HG02759 (cell line): ENCODE results near the gene PRSS1.
A peak's percentile ranks its signal among the peaks of the same experiment; 100 is the strongest.
"Not testable (repeated sequence)": the region's sequence is repeated elsewhere in the genome, so short reads cannot be mapped to it uniquely, and the experiment has no call there.

ENCODE experiments used
- ATAC-seq: cut with Tn5 transposase; IDR thresholded peaks from one replicate; pipeline ENCODE4 v1.9.1; 2021; ENCODE audit warnings: mild to moderate bottlenecking, moderate library complexity; ENCODE audit not compliant: unreplicated experiment

Gene PRSS1

GRCh38 chr7:142746264-142746663 is 3.0 kb upstream of the PRSS1 start:
- no peak for ATAC-seq

DNA sequence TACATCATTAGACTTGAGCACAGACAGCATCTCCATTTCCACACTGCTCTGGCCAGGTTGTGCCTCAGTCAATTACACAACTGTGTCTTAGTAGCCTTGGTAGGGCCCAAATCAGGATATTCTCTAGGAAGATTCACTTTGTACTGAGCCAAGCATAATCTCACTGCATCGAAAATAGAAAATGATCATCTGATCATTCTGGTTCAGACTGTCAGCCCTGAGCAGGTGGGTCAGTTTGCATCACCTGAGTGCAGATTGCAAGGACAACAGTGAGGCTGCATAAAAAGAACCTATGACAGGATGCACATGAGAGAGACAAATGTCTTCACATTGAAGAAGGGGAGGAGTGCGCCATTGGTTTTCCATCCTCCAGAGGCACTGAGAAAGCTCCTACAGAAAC is 862 bp upstream of the PRSS1 start:
- not testable (repeated sequence) for ATAC-seq

DNA sequence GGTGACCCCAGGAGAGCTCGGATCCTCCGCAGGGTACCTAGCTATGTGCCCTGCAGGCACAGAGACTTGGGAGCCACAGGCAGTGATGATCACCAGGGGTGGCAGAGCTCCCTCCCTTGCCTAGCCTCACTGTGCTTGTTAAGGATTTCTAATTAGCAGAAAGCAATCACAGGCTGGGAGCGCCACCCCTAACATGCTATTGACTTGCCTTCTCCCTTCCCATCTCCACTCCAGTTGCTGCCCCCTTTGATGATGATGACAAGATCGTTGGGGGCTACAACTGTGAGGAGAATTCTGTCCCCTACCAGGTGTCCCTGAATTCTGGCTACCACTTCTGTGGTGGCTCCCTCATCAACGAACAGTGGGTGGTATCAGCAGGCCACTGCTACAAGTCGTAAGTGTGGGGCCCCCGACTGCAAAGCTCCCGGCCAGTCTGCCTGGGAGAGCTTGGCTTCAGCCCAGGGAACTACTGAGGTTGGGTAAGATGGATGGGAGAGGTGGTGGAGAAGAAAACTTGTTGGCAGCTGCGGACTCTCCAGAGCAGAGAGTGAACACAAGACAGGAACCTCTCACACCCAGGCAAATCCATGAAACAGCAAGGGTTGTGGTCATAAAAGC is 1.2 kb downstream of the PRSS1 start:
- no peak for ATAC-seq

GRCh38 chr7:142751526-142752175 is 2.4 kb downstream of the PRSS1 start:
- ATAC-seq = not testable (repeated sequence)

DNA sequence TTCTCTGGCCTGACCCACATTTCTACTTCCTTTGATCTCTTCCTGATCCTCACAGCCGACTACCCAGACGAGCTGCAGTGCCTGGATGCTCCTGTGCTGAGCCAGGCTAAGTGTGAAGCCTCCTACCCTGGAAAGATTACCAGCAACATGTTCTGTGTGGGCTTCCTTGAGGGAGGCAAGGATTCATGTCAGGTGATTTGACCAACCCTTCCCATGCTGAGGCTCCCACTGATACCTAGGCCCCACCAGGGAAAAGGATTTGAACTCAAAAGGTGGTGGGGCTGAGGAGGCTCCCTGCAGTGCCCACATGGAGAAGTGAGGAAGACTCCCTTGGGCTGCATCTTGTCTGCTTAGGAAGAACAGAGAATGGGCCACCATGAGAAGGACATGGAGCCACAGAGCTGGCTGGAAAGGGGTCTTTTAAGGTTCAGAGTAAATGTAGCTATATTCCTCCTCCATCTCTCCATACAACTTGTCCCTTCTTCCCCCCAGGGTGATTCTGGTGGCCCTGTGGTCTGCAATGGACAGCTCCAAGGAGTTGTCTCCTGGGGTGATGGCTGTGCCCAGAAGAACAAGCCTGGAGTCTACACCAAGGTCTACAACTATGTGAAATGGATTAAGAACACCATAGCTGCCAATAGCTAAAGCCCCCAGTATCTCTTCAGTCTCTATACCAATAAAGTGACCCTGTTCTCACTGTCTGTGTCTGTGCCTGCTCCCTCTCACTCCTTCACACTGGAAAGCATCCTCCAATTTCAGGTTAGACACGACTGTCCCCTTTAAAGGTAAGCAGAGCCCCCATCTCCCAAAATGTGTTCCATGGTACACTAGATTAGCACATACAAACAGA is 3.3 kb downstream of the PRSS1 start:
- ATAC-seq = no peak

DNA sequence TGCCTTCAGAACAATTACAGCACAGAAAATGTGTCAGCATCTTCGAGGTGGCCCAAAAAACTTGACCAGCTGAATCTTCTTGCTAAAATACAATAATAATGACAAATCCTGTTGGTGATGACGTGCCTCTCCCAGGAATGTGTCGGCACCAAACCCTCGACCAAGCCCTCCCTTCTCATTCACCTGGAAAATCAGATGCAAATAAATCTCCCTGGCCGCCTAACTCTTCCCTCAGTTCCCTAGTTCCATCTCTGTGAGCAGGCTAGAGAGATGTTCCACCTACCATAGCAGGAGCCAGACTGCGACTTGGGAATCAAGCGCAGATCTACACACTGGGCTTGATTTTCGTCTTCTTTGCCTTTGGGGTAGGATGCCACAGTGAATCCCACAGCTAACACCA is 4.1 kb downstream of the PRSS1 start:
- ATAC-seq = no peak

DNA sequence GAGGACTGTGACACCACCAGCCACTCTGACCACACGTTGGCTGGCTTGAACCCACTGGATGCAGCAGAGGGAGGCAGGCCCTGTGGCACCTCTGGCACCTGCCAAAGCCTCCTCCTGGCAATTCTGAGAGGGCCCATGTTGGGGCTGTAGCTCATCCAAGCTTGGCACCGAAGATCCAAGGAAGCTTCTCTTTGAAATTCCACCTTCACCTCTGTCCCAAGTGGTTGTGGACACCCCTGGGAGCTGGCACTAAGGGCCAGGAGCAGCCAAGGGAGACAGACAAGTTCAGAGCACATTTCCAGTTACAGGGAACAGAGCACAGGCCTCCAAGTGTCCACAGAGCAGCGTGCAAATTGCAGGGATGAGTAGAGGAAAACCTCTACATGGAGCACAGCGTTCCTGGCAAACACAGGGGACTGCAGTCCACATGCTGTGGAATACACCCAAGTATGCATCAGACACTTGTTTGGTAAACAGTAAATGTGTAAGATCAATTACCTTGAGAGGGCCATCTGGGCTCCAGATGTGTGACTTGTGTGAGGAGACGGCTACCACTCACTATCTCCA is 4.7 kb downstream of the PRSS1 start:
- ATAC-seq = not testable (repeated sequence)

DNA sequence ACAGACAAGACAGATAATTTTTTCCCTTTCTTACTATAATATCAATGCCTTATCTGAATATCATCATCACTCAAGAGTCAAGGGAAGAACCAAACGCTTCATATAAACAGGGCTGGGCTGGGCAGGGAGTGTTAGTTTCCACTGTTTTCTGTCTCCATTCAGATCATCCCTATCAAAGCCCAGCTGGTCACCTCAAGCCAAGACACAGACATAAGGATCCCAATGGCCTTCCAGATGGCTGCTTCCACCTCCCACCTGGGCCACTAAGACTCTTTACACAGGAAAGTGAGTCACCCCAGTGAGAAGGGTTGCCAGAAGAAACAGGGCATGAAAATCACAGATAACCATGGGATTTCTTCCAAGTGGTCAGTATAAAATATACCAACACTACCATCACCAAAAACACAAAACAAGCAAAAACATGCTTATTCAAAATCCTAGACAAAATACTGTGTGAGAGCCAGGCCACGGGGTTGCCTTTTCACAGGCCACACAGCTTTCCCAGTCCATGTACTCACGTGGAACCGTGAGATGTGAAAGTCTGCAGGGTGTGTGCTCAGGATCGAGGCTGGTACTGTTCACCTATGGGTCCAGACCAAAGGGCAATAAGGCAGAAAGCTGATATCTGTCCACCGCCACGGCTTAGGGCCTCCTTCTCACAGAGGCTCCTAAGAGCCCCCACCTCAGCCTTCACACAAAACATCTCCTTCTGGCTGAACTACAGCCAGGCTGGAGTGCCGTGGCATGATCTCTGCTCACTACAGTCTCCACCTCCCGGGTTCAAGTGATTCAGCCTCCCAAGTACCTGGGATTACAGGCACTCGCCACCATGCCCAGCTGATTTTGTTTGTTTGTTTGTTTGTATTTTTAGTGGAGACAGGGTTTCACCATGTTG is 5.7 kb downstream of the PRSS1 start:
- ATAC-seq = no peak

GRCh38 chr7:142758312-142758711 is 9.0 kb downstream of the PRSS1 start:
- ATAC-seq = not testable (repeated sequence)

GRCh38 chr7:142759433-142759832 is 10.2 kb downstream of the PRSS1 start:
- ATAC-seq = no peak

- no peak for ATAC-seq
These were observed 10.9 kb downstream of the PRSS1 start for GRCh38 chr7:142760071-142760642.

DNA sequence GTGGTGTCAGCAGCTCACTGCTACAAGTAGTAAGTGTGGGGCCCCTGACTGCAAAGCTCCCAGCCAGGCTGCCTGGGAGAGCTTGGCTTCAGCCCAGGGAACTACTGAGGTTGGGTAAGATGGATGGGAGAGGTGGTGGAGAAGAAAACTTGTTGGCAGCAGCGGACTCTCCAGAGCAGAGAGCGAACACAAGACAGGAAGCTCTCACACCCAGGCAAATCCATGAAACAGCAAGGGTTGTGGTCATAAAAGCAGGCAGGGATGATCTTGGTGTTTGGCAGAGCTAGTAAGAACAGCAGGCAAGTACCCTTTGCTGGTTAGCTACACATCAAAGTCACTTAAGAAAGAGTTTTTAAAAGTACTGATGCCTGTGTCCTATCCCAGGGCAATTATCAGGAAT is 12.3 kb downstream of the PRSS1 start:
- ATAC-seq = not testable (repeated sequence)

- no peak for ATAC-seq
These were observed 12.8 kb downstream of the PRSS1 start for GRCh38 chr7:142762104-142762503.

DNA sequence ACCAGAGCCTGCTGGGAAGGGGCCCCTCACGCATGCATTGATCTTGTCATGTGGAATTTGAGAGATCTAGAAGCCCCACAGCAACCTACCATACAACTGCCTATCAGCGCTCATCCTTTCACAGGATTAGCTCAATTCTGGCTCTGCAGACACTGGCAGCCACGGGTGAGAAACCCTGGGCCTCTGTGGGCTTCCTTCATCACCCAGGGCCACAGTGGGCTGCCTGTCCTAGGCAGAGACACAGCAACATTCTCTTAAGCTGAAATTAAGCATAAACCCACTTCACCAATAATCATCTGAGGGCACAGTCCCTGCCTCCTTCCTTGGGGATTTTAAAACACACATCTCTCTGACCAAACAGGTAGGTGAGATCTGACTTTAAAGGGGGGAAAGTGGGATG is 18.2 kb downstream of the PRSS1 start:
- no peak for ATAC-seq

- ATAC-seq = no peak
These were observed 18.6 kb downstream of the PRSS1 start for GRCh38 chr7:142767861-142768260.

DNA sequence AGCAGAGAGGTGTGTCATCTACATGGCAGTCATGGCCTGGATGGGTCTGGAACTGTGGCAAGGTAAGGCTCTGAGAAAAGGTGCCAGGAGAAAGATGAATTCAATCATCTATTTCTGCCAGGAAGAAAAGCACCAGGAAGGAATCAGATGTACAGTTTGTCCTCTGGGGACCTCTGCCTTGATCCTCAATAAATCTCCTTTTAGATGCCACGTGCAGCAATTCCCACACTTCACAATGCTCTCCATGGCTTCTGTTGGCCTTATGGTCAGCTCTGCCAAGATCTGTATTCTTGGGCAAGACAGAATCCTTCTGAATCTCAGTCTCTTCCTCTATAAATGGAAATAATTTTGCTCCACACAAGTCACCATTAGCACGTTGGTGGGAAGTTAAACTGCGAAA is 19.6 kb downstream of the PRSS1 start:
- ATAC-seq = not testable (repeated sequence)

- ATAC-seq = peak; percentile 18
These were observed 21.5 kb downstream of the PRSS1 start, which contains the start of gene PRSS2 for GRCh38 chr7:142770661-142771352. Gene PRSS2 (plus strand): TSS chr7:142770970. CDS start chr7:142770983, 13 bp downstream.

DNA sequence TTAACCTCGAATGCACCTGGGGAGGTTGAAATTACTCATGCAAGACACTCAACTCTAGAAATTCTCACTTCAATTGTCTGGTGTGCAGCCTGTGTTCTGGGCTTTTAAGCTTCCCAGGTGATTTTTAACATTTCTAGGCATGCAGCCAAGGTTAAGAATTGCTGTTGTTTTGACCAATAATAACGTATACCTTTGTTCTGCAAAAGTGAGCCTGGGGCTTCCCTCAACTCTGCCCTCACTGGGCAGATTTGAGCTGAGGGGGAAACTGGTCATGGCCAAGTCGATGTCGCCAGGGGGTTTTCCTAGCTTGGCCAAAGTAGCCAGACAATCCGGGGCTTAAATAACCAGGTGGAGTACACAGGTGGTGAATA is 22.1 kb downstream of the PRSS1 start:
- ATAC-seq = peak; percentile 91

- no peak for ATAC-seq
These were observed 22.8 kb downstream of the PRSS1 start for GRCh38 chr7:142772051-142772450.

DNA sequence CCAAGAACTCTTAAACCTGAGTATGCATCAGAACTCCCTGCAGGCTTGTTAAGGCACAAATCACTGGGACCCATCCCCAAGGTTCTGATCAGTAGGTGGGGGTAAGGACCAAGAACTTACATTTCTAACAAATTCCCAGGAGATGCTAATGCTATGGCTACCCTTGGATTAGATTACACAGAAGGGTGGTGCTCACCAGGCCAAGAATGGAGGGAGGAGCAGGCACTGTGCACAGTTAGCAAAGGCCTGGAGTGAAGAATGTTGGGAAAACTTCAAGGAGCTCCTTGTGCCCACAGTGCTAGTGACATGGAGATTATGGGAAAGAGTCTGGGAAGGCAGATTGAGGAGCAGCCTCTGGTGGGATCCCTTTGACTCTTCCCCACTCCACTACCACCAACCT is 23.4 kb downstream of the PRSS1 start:
- no peak for ATAC-seq
